ENCODE data around the gene MAGEE1.

The MAGEE1 gene

DNA sequence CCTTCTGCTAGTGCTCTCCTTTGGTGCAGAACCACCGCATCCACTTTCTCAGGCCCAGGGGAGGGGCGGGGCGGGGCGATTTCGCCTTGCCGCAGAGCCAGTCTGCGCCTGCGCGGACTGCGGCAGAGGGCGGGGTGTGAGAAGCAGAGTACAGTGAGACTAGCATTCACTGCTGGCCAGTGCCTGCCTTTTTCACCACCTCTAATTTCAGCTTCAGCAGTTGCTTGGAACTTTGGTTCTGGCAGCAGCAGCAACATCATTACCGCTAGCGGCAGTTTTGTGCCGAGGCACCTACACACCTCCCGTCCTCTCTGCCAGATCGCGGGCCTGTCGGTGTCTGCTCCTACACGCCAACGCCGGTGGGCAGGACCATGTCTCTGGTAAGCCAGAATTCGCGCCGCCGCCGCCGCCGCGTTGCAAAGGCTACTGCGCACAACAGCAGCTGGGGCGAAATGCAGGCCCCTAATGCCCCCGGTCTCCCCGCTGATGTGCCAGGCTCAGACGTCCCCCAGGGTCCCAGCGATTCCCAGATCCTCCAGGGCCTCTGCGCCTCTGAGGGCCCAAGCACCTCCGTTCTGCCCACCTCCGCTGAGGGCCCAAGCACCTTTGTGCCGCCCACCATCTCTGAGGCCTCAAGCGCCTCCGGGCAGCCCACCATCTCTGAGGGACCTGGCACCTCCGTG lies at the start of gene MAGEE1:
MAGEE1 (plus strand) TSS at position 151 of the 683 bp plus-strand sequence; CDS start at position 372, 221 bp downstream.
- peak; percentile 76 for DNase-seq (ENCODE audit: low spot score)

- DNase-seq (ENCODE audit: low spot score), result no peak
These were observed 28.5 kb upstream of the MAGEE1 start for GRCh38 chrX:76398970-76399369.

GRCh38 chrX:76407795-76408194 lies 19.7 kb upstream of the MAGEE1 start:
- DNase-seq (ENCODE audit: low spot score), result no peak

- DNase-seq (ENCODE audit: low spot score), result no peak
These were observed 7.3 kb upstream of the MAGEE1 start for GRCh38 chrX:76420237-76420636.

GRCh38 chrX:76428243-76429130 lies 977 bp downstream of the MAGEE1 start:
- DNase-seq (ENCODE audit: low spot score), result no peak

DNA sequence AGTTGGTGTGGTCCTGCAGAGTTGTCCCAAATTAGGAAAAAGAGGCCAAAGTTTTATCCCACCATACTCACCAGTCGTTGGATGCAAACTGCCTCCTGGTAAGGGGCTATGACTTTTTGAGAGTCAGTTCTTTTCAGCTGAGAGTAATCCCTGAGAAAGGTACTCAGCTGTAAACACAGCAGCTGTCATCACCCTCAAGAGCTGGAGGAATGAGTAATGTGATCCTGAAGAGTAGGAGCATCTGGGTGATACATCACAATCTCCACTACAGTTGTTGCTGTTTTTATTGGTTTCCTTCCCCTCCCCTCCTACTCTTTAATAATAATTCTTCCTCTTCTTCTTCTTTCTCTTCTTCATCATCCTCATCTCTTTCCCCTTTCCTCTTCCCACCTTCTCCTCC lies 5.7 kb downstream of the MAGEE1 start:
- DNase-seq (ENCODE audit: low spot score), result no peak

- DNase-seq (ENCODE audit: low spot score), result peak; percentile 6
These were observed 6.7 kb downstream of the MAGEE1 start for GRCh38 chrX:76434103-76434741.

- no peak for DNase-seq (ENCODE audit: low spot score)
These were observed 11.7 kb downstream of the MAGEE1 start for GRCh38 chrX:76439188-76439587.

DNA sequence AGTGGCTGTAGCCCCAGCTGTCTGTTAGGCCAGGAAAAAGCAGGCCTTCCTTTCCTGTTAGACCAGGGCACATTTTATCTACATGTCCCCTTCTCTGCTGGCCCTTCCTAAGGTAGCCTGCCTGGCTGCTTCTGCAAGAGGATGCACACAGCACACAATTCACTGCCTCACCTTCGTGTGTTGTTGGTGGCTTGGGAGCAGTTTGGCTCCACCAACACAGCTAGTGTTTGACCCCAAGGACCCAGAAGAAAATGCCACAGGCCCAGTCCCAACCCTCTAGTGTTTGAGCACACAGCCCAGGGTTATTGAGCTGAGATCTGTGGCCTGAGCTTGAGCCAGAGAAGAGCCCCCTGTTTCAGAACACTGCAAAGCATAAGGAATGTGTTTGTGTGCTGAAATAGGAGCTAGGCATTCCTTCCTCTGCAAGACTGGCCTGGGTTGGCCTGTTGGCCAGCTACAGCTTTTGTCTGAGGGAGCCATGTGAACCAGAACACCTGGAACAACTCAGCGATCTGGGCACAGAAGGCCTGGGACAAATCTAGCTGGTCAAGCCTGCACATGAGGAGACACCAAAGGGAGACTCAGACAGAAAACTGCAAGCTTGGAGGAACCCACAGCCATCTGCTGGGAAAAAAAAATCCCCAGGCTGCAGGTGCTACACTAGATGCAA lies 26.4 kb downstream of the MAGEE1 start:
- DNase-seq (ENCODE audit: low spot score), result no peak

GRCh38 chrX:76454456-76454927 lies 27.0 kb downstream of the MAGEE1 start:
- peak; percentile 14 for DNase-seq (ENCODE audit: low spot score)

DNA sequence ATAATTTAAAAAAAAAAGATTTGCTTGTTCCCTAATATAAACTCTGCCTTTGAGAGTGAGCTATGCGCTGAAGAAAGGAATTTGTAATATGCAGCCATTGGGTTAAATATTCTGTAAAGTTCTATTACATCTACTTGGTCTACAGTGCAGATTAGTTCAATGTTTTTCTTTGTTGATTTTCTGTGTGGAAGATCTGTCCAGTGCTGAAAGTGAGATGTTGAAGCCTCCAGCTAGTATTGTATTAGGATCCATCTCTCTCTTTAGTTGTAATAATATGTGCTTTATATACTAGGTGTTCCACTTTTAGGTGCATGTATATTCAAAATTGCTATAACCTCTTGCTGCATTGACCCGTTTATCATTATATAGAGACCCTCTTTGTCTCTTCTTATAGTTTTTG lies 49.8 kb downstream of the MAGEE1 start:
- no peak for DNase-seq (ENCODE audit: low spot score)
